ENCODE results near the gene WDR72. TPM values are rescaled to one million over a fixed set of nuclear protein-coding genes. Genes with fewer than 3 reads are reported as not detected.

Gene WDR72
- total and polyA plus RNA-seq, 2 of the 13 experiments (the other 11 are each of a cell fraction or from before 2014, with no cell fraction given), result 0.21 to 0.60 TPM

- in situ Hi-C loops (cut with HindIII; ENCODE audit: extremely low pct_ligation_motif_present, low pct_unique_long_range_greater_than_20kb), result no loop called here
- Histone ChIP-seq H3K27me3 (ENCODE audit: control insufficient read depth in 1 of 2, insufficient read depth in 2 of 2, low read length in 2 of 2) (no peaks in the 10 kb centered on the region; a peak in 1 of 5 replicates), H3K36me3 (replicated peaks in 1 of 2; ENCODE audit: control insufficient read depth in 1 of 2, insufficient read depth in 2 of 2, low read length in 2 of 2) (no peaks in the 10 kb centered on the region), H3K27ac (ENCODE audit: extremely low read length, insufficient read depth, low read length) (no peak overlapping the region), H3K9ac (ENCODE audit: insufficient read depth, low read depth, low read length) (no peak overlapping the region), H3K4me3 (replicated peaks in 1 of 3; ENCODE audit: insufficient read depth in 1 of 3, low read depth in 2 of 3, low read length in 3 of 3) (no peak overlapping the region), H3K9me3 (ENCODE audit: low read length) (no peaks in the 10 kb centered on the region), H4K20me1 (ENCODE audit: insufficient read depth, low read length) (no peaks in the 10 kb centered on the region), H3K79me2 (ENCODE audit: insufficient read depth, low read length) (no peaks in the 10 kb centered on the region), H3K4me1 (ENCODE audit: insufficient read depth, low read length) (peaks cover 11% of the 10 kb centered on the region; the same call in 1 of the 2 replicates), H3K4me2 (ENCODE audit: low read depth, low read length) (0 out of 2 replicates have a peak overlapping the region, but pooled peaks have one; percentile 28), H2AFZ (ENCODE audit: low read length) (no peak overlapping the region)
- ATAC-seq (no peak), DNase-seq (ENCODE audit: low spot score) (peak; percentile 4), FAIRE-seq (no peak)
- no TSS peak for BruUV-seq (replicated peaks)
- intact Hi-C loops (cut with micrococcal nuclease; ENCODE audit: unreplicated experiment), result no loop called here
- no peak for TF ChIP-seq SRSF1 (optimal IDR thresholded peaks at IDR 0.05; ENCODE audit: low read depth, low read length)
- TF ChIP-seq, protein P1, sequence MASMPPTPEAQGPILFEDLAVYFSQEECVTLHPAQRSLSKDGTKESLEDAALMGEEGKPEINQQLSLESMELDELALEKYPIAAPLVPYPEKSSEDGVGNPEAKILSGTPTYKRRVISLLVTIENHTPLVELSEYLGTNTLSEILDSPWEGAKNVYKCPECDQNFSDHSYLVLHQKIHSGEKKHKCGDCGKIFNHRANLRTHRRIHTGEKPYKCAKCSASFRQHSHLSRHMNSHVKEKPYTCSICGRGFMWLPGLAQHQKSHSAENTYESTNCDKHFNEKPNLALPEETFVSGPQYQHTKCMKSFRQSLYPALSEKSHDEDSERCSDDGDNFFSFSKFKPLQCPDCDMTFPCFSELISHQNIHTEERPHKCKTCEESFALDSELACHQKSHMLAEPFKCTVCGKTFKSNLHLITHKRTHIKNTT (CRISPR knock-in tag; IDR thresholded peaks at IDR 0.05), result no peak
- TF ChIP-seq MTF2 (CRISPR knock-in tag; IDR thresholded peaks at IDR 0.05; ENCODE audit: borderline replicate concordance), result no peak
- TF ChIP-seq NR2F2 (IDR thresholded peaks at IDR 0.05; ENCODE audit: borderline replicate concordance, low read depth), result no peak
- no peak for TF ChIP-seq THAP8 (CRISPR knock-in tag; IDR thresholded peaks at IDR 0.05; ENCODE audit: borderline replicate concordance)
- no peak for TF ChIP-seq ZNF207 (IDR thresholded peaks at IDR 0.05; ENCODE audit: borderline replicate concordance)
- TF ChIP-seq GRHL1 (CRISPR knock-in tag; conservative IDR thresholded peaks at IDR 0.05), result no peak
- TF ChIP-seq ZNF850 (CRISPR knock-in tag; conservative IDR thresholded peaks at IDR 0.05), result no peak
- no peak for TF ChIP-seq YY1 (IDR thresholded peaks at IDR 0.05; ENCODE audit: insufficient read depth, insufficient replicate concordance, low read depth, low read length)
- TF ChIP-seq ZFP36L2 (CRISPR knock-in tag; IDR thresholded peaks at IDR 0.05), result no peak
- TF ChIP-seq, protein P2, sequence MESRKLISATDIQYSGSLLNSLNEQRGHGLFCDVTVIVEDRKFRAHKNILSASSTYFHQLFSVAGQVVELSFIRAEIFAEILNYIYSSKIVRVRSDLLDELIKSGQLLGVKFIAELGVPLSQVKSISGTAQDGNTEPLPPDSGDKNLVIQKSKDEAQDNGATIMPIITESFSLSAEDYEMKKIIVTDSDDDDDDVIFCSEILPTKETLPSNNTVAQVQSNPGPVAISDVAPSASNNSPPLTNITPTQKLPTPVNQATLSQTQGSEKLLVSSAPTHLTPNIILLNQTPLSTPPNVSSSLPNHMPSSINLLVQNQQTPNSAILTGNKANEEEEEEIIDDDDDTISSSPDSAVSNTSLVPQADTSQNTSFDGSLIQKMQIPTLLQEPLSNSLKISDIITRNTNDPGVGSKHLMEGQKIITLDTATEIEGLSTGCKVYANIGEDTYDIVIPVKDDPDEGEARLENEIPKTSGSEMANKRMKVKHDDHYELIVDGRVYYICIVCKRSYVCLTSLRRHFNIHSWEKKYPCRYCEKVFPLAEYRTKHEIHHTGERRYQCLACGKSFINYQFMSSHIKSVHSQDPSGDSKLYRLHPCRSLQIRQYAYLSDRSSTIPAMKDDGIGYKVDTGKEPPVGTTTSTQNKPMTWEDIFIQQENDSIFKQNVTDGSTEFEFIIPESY (CRISPR knock-in tag; IDR thresholded peaks at IDR 0.05), result no peak
- TF ChIP-seq ZNF451 (CRISPR knock-in tag; IDR thresholded peaks at IDR 0.05), result no peak
- TF ChIP-seq NFYC (CRISPR knock-in tag; IDR thresholded peaks at IDR 0.05), result no peak
- TF ChIP-seq POGZ (CRISPR knock-in tag; IDR thresholded peaks at IDR 0.05), result no peak
- no peak for TF ChIP-seq SUZ12 (IDR thresholded peaks at IDR 0.05; ENCODE audit: low read depth, low read length)
- whole genome bisulfite sequencing (ENCODE audit: low lambda C conversion rate), result 45% methylated on average over 6 of the region's 6 CpGs
- CTCF ChIA-PET (ENCODE audit: low intra/inter-chr PET ratio, low total read pairs), result no interaction called here
- POLR2A ChIA-PET, result interaction anchor here (0.6 kb wide), 1 partner anchor 750 kb away, joined by 3 read pairs; no protein-coding TSS in a partner anchor
Observed at GRCh38 chr15:53536479-53537120, 222.9 kb downstream of the WDR72 start.

Data from HepG2 (cell line).